ENCODE results near the gene PDLIM7.

The PDLIM7 gene

GRCh38 chr5:177515580-177515979 lies 18.2 kb upstream of the PDLIM7 start:
- TF ChIP-seq, protein P1, sequence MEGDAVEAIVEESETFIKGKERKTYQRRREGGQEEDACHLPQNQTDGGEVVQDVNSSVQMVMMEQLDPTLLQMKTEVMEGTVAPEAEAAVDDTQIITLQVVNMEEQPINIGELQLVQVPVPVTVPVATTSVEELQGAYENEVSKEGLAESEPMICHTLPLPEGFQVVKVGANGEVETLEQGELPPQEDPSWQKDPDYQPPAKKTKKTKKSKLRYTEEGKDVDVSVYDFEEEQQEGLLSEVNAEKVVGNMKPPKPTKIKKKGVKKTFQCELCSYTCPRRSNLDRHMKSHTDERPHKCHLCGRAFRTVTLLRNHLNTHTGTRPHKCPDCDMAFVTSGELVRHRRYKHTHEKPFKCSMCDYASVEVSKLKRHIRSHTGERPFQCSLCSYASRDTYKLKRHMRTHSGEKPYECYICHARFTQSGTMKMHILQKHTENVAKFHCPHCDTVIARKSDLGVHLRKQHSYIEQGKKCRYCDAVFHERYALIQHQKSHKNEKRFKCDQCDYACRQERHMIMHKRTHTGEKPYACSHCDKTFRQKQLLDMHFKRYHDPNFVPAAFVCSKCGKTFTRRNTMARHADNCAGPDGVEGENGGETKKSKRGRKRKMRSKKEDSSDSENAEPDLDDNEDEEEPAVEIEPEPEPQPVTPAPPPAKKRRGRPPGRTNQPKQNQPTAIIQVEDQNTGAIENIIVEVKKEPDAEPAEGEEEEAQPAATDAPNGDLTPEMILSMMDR (IDR thresholded peaks at IDR 0.05), result no peak
- TF ChIP-seq ZFX (IDR thresholded peaks at IDR 0.05; ENCODE audit: borderline replicate concordance), result no peak
- H3K27ac ChIP-seq, result no peak overlapping the region

GRCh38 chr5:177514541-177514940 lies 17.1 kb upstream of the PDLIM7 start:
- TF ChIP-seq ZFX (IDR thresholded peaks at IDR 0.05; ENCODE audit: borderline replicate concordance), result no peak
- TF ChIP-seq, protein P1 (IDR thresholded peaks at IDR 0.05), result no peak
- no peak overlapping the region for H3K27ac ChIP-seq

GRCh38 chr5:177513500-177513899 lies 16.1 kb upstream of the PDLIM7 start:
- no peak for TF ChIP-seq ZFX (IDR thresholded peaks at IDR 0.05; ENCODE audit: borderline replicate concordance)
- TF ChIP-seq, protein P1 (IDR thresholded peaks at IDR 0.05), result no peak
- no peak overlapping the region for H3K27ac ChIP-seq

GRCh38 chr5:177512736-177513380 lies 15.5 kb upstream of the PDLIM7 start:
- no peak overlapping the region for H3K27ac ChIP-seq
- TF ChIP-seq ZFX (IDR thresholded peaks at IDR 0.05; ENCODE audit: borderline replicate concordance), result no peak
- TF ChIP-seq, protein P1 (IDR thresholded peaks at IDR 0.05), result no peak

- TF ChIP-seq, protein P1 (IDR thresholded peaks at IDR 0.05), result no peak
- no peak overlapping the region for H3K27ac ChIP-seq
Observed at GRCh38 chr5:177511796-177512675, 14.6 kb upstream of the PDLIM7 start.

GRCh38 chr5:177511181-177511580 lies 13.8 kb upstream of the PDLIM7 start:
- TF ChIP-seq, protein P1 (IDR thresholded peaks at IDR 0.05), result no peak
- TF ChIP-seq ZFX (IDR thresholded peaks at IDR 0.05; ENCODE audit: borderline replicate concordance), result no peak
- no peak overlapping the region for H3K27ac ChIP-seq

GRCh38 chr5:177510567-177511053 lies 13.2 kb upstream of the PDLIM7 start:
- H3K27ac ChIP-seq, result no peak overlapping the region
- TF ChIP-seq, protein P1 (IDR thresholded peaks at IDR 0.05), result no peak
- TF ChIP-seq ZFX (IDR thresholded peaks at IDR 0.05; ENCODE audit: borderline replicate concordance), result no peak
